ENCODE measurements around the gene IGF1.

DNA sequence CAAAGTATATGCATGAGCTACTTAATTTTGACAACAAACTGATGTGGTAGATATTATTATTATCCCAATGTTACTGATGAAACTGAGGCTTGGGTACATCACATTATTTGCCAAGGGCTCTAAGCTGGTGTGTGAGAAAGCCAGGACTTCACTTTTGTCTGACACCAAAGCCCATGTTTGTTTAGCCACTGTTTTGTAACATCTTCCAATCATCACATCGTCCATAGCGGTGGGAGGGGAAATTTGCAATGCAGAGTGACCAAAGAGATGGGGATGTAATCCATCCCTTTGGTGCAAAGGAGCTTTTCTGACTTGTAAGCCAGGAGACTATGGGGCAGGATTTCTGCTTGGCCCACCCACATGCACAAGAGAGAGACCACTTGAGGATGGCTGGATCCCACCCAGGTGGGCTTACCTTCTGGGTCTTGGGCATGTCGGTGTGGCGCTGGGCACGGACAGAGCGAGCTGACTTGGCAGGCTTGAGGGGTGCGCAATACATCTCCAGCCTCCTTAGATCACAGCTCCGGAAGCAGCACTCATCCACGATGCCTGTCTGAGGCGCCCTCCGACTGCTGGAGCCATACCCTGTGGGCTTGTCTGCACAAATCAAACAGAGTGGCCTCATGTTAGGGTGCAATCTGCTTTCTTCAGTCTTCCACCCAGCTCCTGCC is 61.1 kb downstream of the IGF1 start:
- TF ChIP-seq CTCF (IDR thresholded peaks at IDR 0.05) (no peak), POLR2A (IDR thresholded peaks at IDR 0.05) (no peak)
